Raji (cell line): ENCODE results near the gene COL6A2.

Source experiments
- POLR2A ChIP-seq: IDR thresholded peaks from 2 replicates; pipeline ENCODE4 v1.6.1; 2011; ENCODE audit warnings: low read depth, low read length, control low read depth; ENCODE audit not compliant: insufficient read depth

The COL6A2 gene

GRCh38 chr21:46129846-46130651, 32.1 kb downstream of the COL6A2 start:
- TF ChIP-seq POLR2A = no peak

- TF ChIP-seq POLR2A = no peak
Measured at GRCh38 chr21:46130831-46131587, 33.1 kb downstream of the COL6A2 start.

- no peak for TF ChIP-seq POLR2A
Measured at GRCh38 chr21:46131588-46131837, 33.6 kb downstream of the COL6A2 start.

GRCh38 chr21:46131838-46132651, 34.1 kb downstream of the COL6A2 start:
- no peak for TF ChIP-seq POLR2A

- no peak for TF ChIP-seq POLR2A
Measured at GRCh38 chr21:46135782-46136395, 38.0 kb downstream of the COL6A2 start.

GRCh38 chr21:46136739-46137349, 38.9 kb downstream of the COL6A2 start:
- no peak for TF ChIP-seq POLR2A

- no peak for TF ChIP-seq POLR2A
Measured at GRCh38 chr21:46137908-46138307, 40.0 kb downstream of the COL6A2 start.

- no peak for TF ChIP-seq POLR2A
Measured at GRCh38 chr21:46138383-46138970, 40.6 kb downstream of the COL6A2 start.

- TF ChIP-seq POLR2A = no peak
Measured at GRCh38 chr21:46139686-46140085, 41.8 kb downstream of the COL6A2 start.

GRCh38 chr21:46141767-46142581, 44.1 kb downstream of the COL6A2 start:
- no peak for TF ChIP-seq POLR2A

GRCh38 chr21:46142582-46143473, 44.9 kb downstream of the COL6A2 start:
- no peak for TF ChIP-seq POLR2A

GRCh38 chr21:46144464-46145070, 46.7 kb downstream of the COL6A2 start:
- TF ChIP-seq POLR2A = no peak
